Stimulated activated CD8-positive, alpha-beta memory T cell treated with anti-CD3 and anti-CD28 coated beads, Interleukin-4, amount 100 ng/mL, for 48 hours (primary cell): ENCODE data around the gene DHX57.
A peak's percentile ranks its signal among the peaks of the same experiment; 100 is the strongest.
"Not testable (repeated sequence)": the region's sequence is repeated elsewhere in the genome, so short reads cannot be mapped to it uniquely, and the experiment has no call there.

Experiments used
- DNase-seq: peaks from one replicate; pipeline ENCODE4 v3.0.0-alpha.2; 2020

DHX57 gene

GRCh38 chr2:38794235-38794946 lies 81.3 kb downstream of the DHX57 start:
- no peak for DNase-seq

GRCh38 chr2:38793511-38793910 lies 82.2 kb downstream of the DHX57 start:
- no peak for DNase-seq

GRCh38 chr2:38792751-38793150 lies 83.0 kb downstream of the DHX57 start:
- no peak for DNase-seq

- DNase-seq, result not testable (repeated sequence)
Measured at GRCh38 chr2:38792321-38792720, 83.4 kb downstream of the DHX57 start.

GRCh38 chr2:38791744-38792143 lies 84.0 kb downstream of the DHX57 start:
- DNase-seq, result no peak

GRCh38 chr2:38789691-38790090 lies 86.0 kb downstream of the DHX57 start:
- DNase-seq, result no peak

- DNase-seq, result no peak
Measured at GRCh38 chr2:38788306-38788705, 87.4 kb downstream of the DHX57 start.

GRCh38 chr2:38783586-38783985 lies 92.1 kb downstream of the DHX57 start:
- no peak for DNase-seq

GRCh38 chr2:38778687-38779082 lies 97.0 kb downstream of the DHX57 start:
- no peak for DNase-seq

- no peak for DNase-seq
Measured at GRCh38 chr2:38776531-38776930, 99.2 kb downstream of the DHX57 start.

- DNase-seq, result no peak
Measured at GRCh38 chr2:38775921-38776225, 99.9 kb downstream of the DHX57 start.

- no peak for DNase-seq
Measured at GRCh38 chr2:38775097-38775920, 100.4 kb downstream of the DHX57 start.

GRCh38 chr2:38771632-38772031 lies 104.1 kb downstream of the DHX57 start:
- no peak for DNase-seq

- DNase-seq, result no peak
Measured at GRCh38 chr2:38765551-38765950, 110.2 kb downstream of the DHX57 start.

- no peak for DNase-seq
Measured at GRCh38 chr2:38765149-38765548, 110.6 kb downstream of the DHX57 start.

GRCh38 chr2:38763728-38764127 lies 112.0 kb downstream of the DHX57 start:
- no peak for DNase-seq

- DNase-seq, result no peak
Measured at GRCh38 chr2:38763228-38763627, 112.5 kb downstream of the DHX57 start.

GRCh38 chr2:38755891-38756290 lies 119.8 kb downstream of the DHX57 start:
- DNase-seq, result not testable (repeated sequence)

GRCh38 chr2:38754506-38754905 lies 121.2 kb downstream of the DHX57 start:
- DNase-seq, result no peak

- no peak for DNase-seq
Measured at GRCh38 chr2:38754049-38754448, 121.7 kb downstream of the DHX57 start.

GRCh38 chr2:38751596-38752410 lies 123.9 kb downstream of the DHX57 start:
- DNase-seq, result peak; percentile 62

GRCh38 chr2:38750891-38751595 lies 124.7 kb downstream of the DHX57 start, which contains the start of gene SRSF7:
SRSF7 (minus strand) TSS chr2:38751361; CDS start chr2:38751256, 105 bp downstream.
- peak; percentile 98 for DNase-seq
